Fibroblast of lung (primary cell): Measurements from ENCODE around the gene USH2A. TPM values are rescaled to one million over a fixed set of nuclear protein-coding genes. Genes with fewer than 3 reads are reported as not detected.

Experiments
- DNase-seq, 2 donors: peaks; one replicate each; pipeline versions ENCODE4 v3.0.0 to v3.0.0-alpha.2; 2010; ENCODE audit warnings: low read depth in 2 of 2
- H2AFZ ChIP-seq: 2 replicates; pipeline ENCODE4 v1.5.1; 2012; ENCODE audit warnings: low read length, control low read depth, inconsistent platforms
- H3K27ac ChIP-seq: 2 replicates; pipeline ENCODE4 v1.5.1; 2011; ENCODE audit warnings: low read length, control low read depth; ENCODE audit not compliant: insufficient read depth
- H3K27me3 ChIP-seq: 2 replicates; pipeline ENCODE4 v1.5.1; 2011; ENCODE audit warnings: mild to moderate bottlenecking, low read length; ENCODE audit not compliant: control insufficient read depth, insufficient read depth
- H3K36me3 ChIP-seq: 2 replicates; pipeline ENCODE4 v1.5.1; 2011; ENCODE audit warnings: low read length; ENCODE audit not compliant: control insufficient read depth, insufficient read depth
- H3K4me1 ChIP-seq: 2 replicates; pipeline ENCODE4 v1.5.1; 2011; ENCODE audit warnings: low read length; ENCODE audit not compliant: control insufficient read depth, insufficient read depth; ENCODE audit errors: extremely low read depth
- H3K4me2 ChIP-seq: 2 replicates; pipeline ENCODE4 v1.5.1; 2011; ENCODE audit warnings: low read length, control low read depth; ENCODE audit not compliant: insufficient read depth; ENCODE audit errors: extremely low read depth
- H3K4me3 ChIP-seq, 4 experiments: fragments of 200-600 bp in 1 of 4; sonication (generic) in 1 of 4; replicated peaks in 1 of 4; 2 replicates each; pipeline ENCODE4 v1.5.1; 2011 to 2016; ENCODE audit warnings: low read length in 4 of 4, low read depth in 3 of 4, mild to moderate bottlenecking in 3 of 4, control low read depth in 2 of 4, inconsistent platforms in 1 of 4, mixed read lengths in 1 of 4; ENCODE audit not compliant: insufficient read depth in 1 of 4; ENCODE audit errors: control extremely low read depth in 1 of 4
- H3K79me2 ChIP-seq: 2 replicates; pipeline ENCODE4 v1.5.1; 2012; ENCODE audit warnings: mild to moderate bottlenecking, low read length, inconsistent platforms; ENCODE audit not compliant: control insufficient read depth, insufficient read depth
- H3K9ac ChIP-seq: 2 replicates; pipeline ENCODE4 v1.5.1; 2011; ENCODE audit warnings: mild to moderate bottlenecking, low read length, control low read depth; ENCODE audit not compliant: insufficient read depth
- H3K9me3 ChIP-seq: 2 replicates; pipeline ENCODE4 v1.5.1; 2012; ENCODE audit warnings: low read depth, low read length; ENCODE audit not compliant: control insufficient read depth, insufficient read depth
- H4K20me1 ChIP-seq: 2 replicates; pipeline ENCODE4 v1.5.1; 2011; ENCODE audit warnings: low read length; ENCODE audit not compliant: control insufficient read depth, insufficient read depth; ENCODE audit errors: extremely low read depth
- CTCF ChIP-seq, 2 donors: IDR thresholded peaks in 1 of 2; conservative IDR thresholded peaks in 1 of 2; 1 replicate in 1 of 2; 2 replicates in 1 of 2; pipeline ENCODE4 v1.5.1; 2011 to 2012; ENCODE audit warnings: low read length in 2 of 2, control low read depth in 1 of 2, inconsistent platforms in 1 of 2, low read depth in 1 of 2, mild to moderate bottlenecking in 1 of 2
- EZH2 ChIP-seq: IDR thresholded peaks from 2 replicates; pipeline ENCODE4 v1.5.1; 2012; ENCODE audit warnings: low read length, control low read depth, mild to moderate bottlenecking; ENCODE audit errors: missing control alignments
- polyA plus RNA-seq, 2 donors: library from polyadenylated mRNA; depleted of rRNA in 1 of 2; stranded (reverse) in 1 of 2; unstranded in 1 of 2; fragments of >200 nt; gene quantifications; 2 replicates each; pipeline ENCODE4 v1.2.1, GENCODE V29; 2011 to 2012; ENCODE audit warnings: missing spikeins in 1 of 2
- total RNA-seq: library from RNA; depleted of rRNA; stranded (reverse); fragments of >200 nt; gene quantifications from 2 replicates; pipeline ENCODE4 v1.2.1, GENCODE V29; 2014

The USH2A gene
- total and polyA plus RNA-seq, 2 donors (not counting 1 experiment from before 2014, with no cell fraction given): under 0.01 to 0.01 TPM

GRCh38 chr1:215601276-215601675 lies 822.0 kb downstream of the USH2A start:
- H3K9ac ChIP-seq: no peak overlapping the region

GRCh38 chr1:215600867-215601266 lies 822.4 kb downstream of the USH2A start:
- no peak overlapping the region for H2AFZ ChIP-seq
- H3K9me3 ChIP-seq: no peaks in the 10 kb centered on the region
- no peak overlapping the region for H3K4me3 ChIP-seq
- H3K36me3 ChIP-seq: peaks cover 2% of the 10 kb centered on the region
- no peak for DNase-seq
- no peak for TF ChIP-seq EZH2
- TF ChIP-seq CTCF (conservative IDR thresholded peaks at IDR 0.05 in 1 of 2, IDR thresholded peaks at IDR 0.05 in 1 of 2; ENCODE audit: low read depth in 1 of 2, low read length in 2 of 2): no peak
- H3K4me1 ChIP-seq: peaks cover 2% of the 10 kb centered on the region
- H3K27me3 ChIP-seq: no peaks in the 10 kb centered on the region
- H3K79me2 ChIP-seq: no peaks in the 10 kb centered on the region
- no peak overlapping the region for H3K9ac ChIP-seq
- H4K20me1 ChIP-seq: no peaks in the 10 kb centered on the region
- no peak overlapping the region for H3K4me2 ChIP-seq
- no peak overlapping the region for H3K27ac ChIP-seq

More at GRCh38 chr1:215601276-215601675, 822.0 kb downstream of the USH2A start:
- H3K27ac ChIP-seq: no peak overlapping the region
- no peak overlapping the region for H3K4me3 ChIP-seq
- no peaks in the 10 kb centered on the region for H3K79me2 ChIP-seq
- H3K27me3 ChIP-seq: no peaks in the 10 kb centered on the region
- peaks cover 2% of the 10 kb centered on the region for H3K4me1 ChIP-seq
- no peak for TF ChIP-seq CTCF (conservative IDR thresholded peaks at IDR 0.05 in 1 of 2, IDR thresholded peaks at IDR 0.05 in 1 of 2; ENCODE audit: low read depth in 1 of 2, low read length in 2 of 2)
- DNase-seq: no peak
- H3K4me2 ChIP-seq: no peak overlapping the region
- H3K9me3 ChIP-seq: no peaks in the 10 kb centered on the region
- no peak overlapping the region for H2AFZ ChIP-seq
- H3K36me3 ChIP-seq: peaks cover 2% of the 10 kb centered on the region
- no peaks in the 10 kb centered on the region for H4K20me1 ChIP-seq

- Histone ChIP-seq H3K79me2 (no peaks in the 10 kb centered on the region), H3K4me2 (no peak overlapping the region), H2AFZ (no peak overlapping the region), H3K4me1 (peaks cover 2% of the 10 kb centered on the region), H3K4me3 (no peak overlapping the region), H3K27me3 (no peaks in the 10 kb centered on the region), H3K27ac (no peak overlapping the region), H4K20me1 (no peaks in the 10 kb centered on the region), H3K9me3 (no peaks in the 10 kb centered on the region), H3K36me3 (no peaks in the 10 kb centered on the region), H3K9ac (no peak overlapping the region)
- no peak for TF ChIP-seq EZH2
- no peak for TF ChIP-seq CTCF (conservative IDR thresholded peaks at IDR 0.05 in 1 of 2, IDR thresholded peaks at IDR 0.05 in 1 of 2; ENCODE audit: low read depth in 1 of 2, low read length in 2 of 2)
- no peak for DNase-seq
Observed at GRCh38 chr1:215600258-215600792, 822.9 kb downstream of the USH2A start.
